ENCODE data around the gene TMEM250. TPM values are rescaled to one million over a fixed set of nuclear protein-coding genes. Genes with fewer than 3 reads are reported as not detected.
A peak's percentile ranks its signal among the peaks of the same experiment; 100 is the strongest.
"Not testable (repeated sequence)": the region's sequence is repeated elsewhere in the genome, so short reads cannot be mapped to it uniquely, and the experiment has no call there.

TMEM250 gene
- total RNA-seq, 1 donor from 2014 or later = 40.6 TPM

GRCh38 chr9:136112541-136112940 is 6.1 kb downstream of the TMEM250 start:
- no peak for DNase-seq (ENCODE audit: low spot score)

GRCh38 chr9:136111910-136112309 is 6.8 kb downstream of the TMEM250 start:
- no peak for DNase-seq (ENCODE audit: low spot score)

- no peak for DNase-seq (ENCODE audit: low spot score)
Measured at GRCh38 chr9:136111190-136111589, 7.5 kb downstream of the TMEM250 start.

- no peak for DNase-seq (ENCODE audit: low spot score)
Measured at GRCh38 chr9:136110082-136111061, 8.3 kb downstream of the TMEM250 start.

- DNase-seq (ENCODE audit: low spot score) = peak; percentile 94
Measured at GRCh38 chr9:136109351-136110081, 9.2 kb downstream of the TMEM250 start.

GRCh38 chr9:136108648-136109266 is 9.9 kb downstream of the TMEM250 start:
- DNase-seq (ENCODE audit: low spot score) = no peak

GRCh38 chr9:136107953-136108647 is 10.6 kb downstream of the TMEM250 start:
- no peak for DNase-seq (ENCODE audit: low spot score)

- peak; percentile 63 for DNase-seq (ENCODE audit: low spot score)
Measured at GRCh38 chr9:136107155-136107952, 11.3 kb downstream of the TMEM250 start.

GRCh38 chr9:136105398-136106135 is 13.1 kb downstream of the TMEM250 start:
- DNase-seq (ENCODE audit: low spot score) = no peak

GRCh38 chr9:136104916-136105315 is 13.8 kb downstream of the TMEM250 start:
- no peak for DNase-seq (ENCODE audit: low spot score)

- DNase-seq (ENCODE audit: low spot score) = no peak
Measured at GRCh38 chr9:136104488-136104800, 14.2 kb downstream of the TMEM250 start.

GRCh38 chr9:136103651-136104487 is 14.8 kb downstream of the TMEM250 start:
- no peak for DNase-seq (ENCODE audit: low spot score)

GRCh38 chr9:136101615-136102074 is 17.0 kb downstream of the TMEM250 start:
- DNase-seq (ENCODE audit: low spot score) = not testable (repeated sequence)

- no peak for DNase-seq (ENCODE audit: low spot score)
Measured at GRCh38 chr9:136100700-136101614, 17.7 kb downstream of the TMEM250 start.

GRCh38 chr9:136099542-136099941 is 19.1 kb downstream of the TMEM250 start:
- DNase-seq (ENCODE audit: low spot score) = no peak

- no peak for DNase-seq (ENCODE audit: low spot score)
Measured at GRCh38 chr9:136098844-136099243, 19.8 kb downstream of the TMEM250 start.

- DNase-seq (ENCODE audit: low spot score) = no peak
Measured at GRCh38 chr9:136098210-136098609, 20.5 kb downstream of the TMEM250 start.

- no peak for DNase-seq (ENCODE audit: low spot score)
Measured at GRCh38 chr9:136096505-136097001, 22.1 kb downstream of the TMEM250 start.

Measured in mucosa of gallbladder (tissue), 1 donor.